Measurements from ENCODE around the gene ANGPTL7. TPM values are rescaled to one million over a fixed set of nuclear protein-coding genes. Genes with fewer than 3 reads are reported as not detected.
"Not testable (repeated sequence)": the region's sequence is repeated elsewhere in the genome, so short reads cannot be mapped to it uniquely, and the experiment has no call there.

Gene ANGPTL7
- total RNA-seq, 1 donor from 2014 or later = 0.14 TPM

GRCh38 chr1:11179125-11179524 is 10.0 kb upstream of the ANGPTL7 start:
- Mint-ChIP-seq H3K4me1 (peaks cover 35% of the 10 kb centered on the region), H3K27ac (ENCODE audit: unreplicated experiment) (no peak overlapping the region), H3K9me3 (no peaks in the 10 kb centered on the region), H3K4me3 (no peak overlapping the region), H3K36me3 (ENCODE audit: low read depth) (peaks cover 2% of the 10 kb centered on the region), H3K27me3 (ENCODE audit: low read depth) (no peaks in the 10 kb centered on the region)
- TF ChIP-seq CTCF (conservative IDR thresholded peaks at IDR 0.05) = no peak
- DNase-seq (ENCODE audit: low read depth, low spot score) = no peak

- not testable (repeated sequence) for H3K9me3 Mint-ChIP-seq; H3K36me3 Mint-ChIP-seq (ENCODE audit: low read depth); DNase-seq (ENCODE audit: low read depth, low spot score); H3K27me3 Mint-ChIP-seq (ENCODE audit: low read depth)
- Mint-ChIP-seq H3K27ac (ENCODE audit: unreplicated experiment) (peak overlapping the region; percentile 57), H3K4me3 (peak overlapping the region; percentile 3), H3K4me1 (peaks cover 31% of the 10 kb centered on the region)
These were observed 9.4 kb upstream of the ANGPTL7 start for GRCh38 chr1:11179749-11180148.

- no peaks in the 10 kb centered on the region for H3K27me3 Mint-ChIP-seq (ENCODE audit: low read depth)
- peaks cover 6% of the 10 kb centered on the region for H3K36me3 Mint-ChIP-seq (ENCODE audit: low read depth)
- DNase-seq (ENCODE audit: low read depth, low spot score) = no peak
- H3K4me3 Mint-ChIP-seq = no peak overlapping the region
- no peak for TF ChIP-seq CTCF (conservative IDR thresholded peaks at IDR 0.05)
- H3K4me1 Mint-ChIP-seq = peaks cover 29% of the 10 kb centered on the region
- no peaks in the 10 kb centered on the region for H3K9me3 Mint-ChIP-seq
- H3K27ac Mint-ChIP-seq (ENCODE audit: unreplicated experiment) = no peak overlapping the region
These were observed 8.8 kb upstream of the ANGPTL7 start for GRCh38 chr1:11180342-11180744.

GRCh38 chr1:11182884-11183283 is 6.3 kb upstream of the ANGPTL7 start:
- no peak for DNase-seq (ENCODE audit: low read depth, low spot score)
- no peak for TF ChIP-seq CTCF (conservative IDR thresholded peaks at IDR 0.05)
- Mint-ChIP-seq H3K36me3 (ENCODE audit: low read depth) (peaks cover 6% of the 10 kb centered on the region), H3K9me3 (no peaks in the 10 kb centered on the region), H3K27ac (ENCODE audit: unreplicated experiment) (no peak overlapping the region), H3K4me3 (no peak overlapping the region), H3K27me3 (ENCODE audit: low read depth) (no peaks in the 10 kb centered on the region), H3K4me1 (peaks cover 34% of the 10 kb centered on the region)

GRCh38 chr1:11184973-11185372 is 4.2 kb upstream of the ANGPTL7 start:
- Mint-ChIP-seq H3K4me1 (peaks cover 29% of the 10 kb centered on the region), H3K9me3 (no peaks in the 10 kb centered on the region), H3K27ac (ENCODE audit: unreplicated experiment) (no peak overlapping the region), H3K27me3 (ENCODE audit: low read depth) (no peaks in the 10 kb centered on the region), H3K4me3 (no peak overlapping the region), H3K36me3 (ENCODE audit: low read depth) (peaks cover 8% of the 10 kb centered on the region)
- DNase-seq (ENCODE audit: low read depth, low spot score) = no peak
- no peak for TF ChIP-seq CTCF (conservative IDR thresholded peaks at IDR 0.05)

GRCh38 chr1:11187000-11187399 is 2.2 kb upstream of the ANGPTL7 start:
- Mint-ChIP-seq H3K4me3 (no peak overlapping the region), H3K36me3 (ENCODE audit: low read depth) (peaks cover 10% of the 10 kb centered on the region), H3K9me3 (no peaks in the 10 kb centered on the region), H3K27ac (ENCODE audit: unreplicated experiment) (peak overlapping the region; percentile 7), H3K27me3 (ENCODE audit: low read depth) (no peaks in the 10 kb centered on the region), H3K4me1 (peaks cover 28% of the 10 kb centered on the region)
- TF ChIP-seq CTCF (conservative IDR thresholded peaks at IDR 0.05) = no peak
- no peak for DNase-seq (ENCODE audit: low read depth, low spot score)

All from neural crest cell (in vitro differentiated cells).